A549 (cell line): Measurements from ENCODE around the gene KMO. TPM values are rescaled to one million over a fixed set of nuclear protein-coding genes. Genes with fewer than 3 reads are reported as not detected.
A peak's percentile ranks its signal among the peaks of the same experiment; 100 is the strongest.

ENCODE experiments used
- ATAC-seq, 2 experiments: fragments of 200-7000 bp in 1 of 2; fragments of >200 bp in 1 of 2; cut with Nextera tagmentation in 1 of 2; cut with Tn5 transposase in 1 of 2; 3 replicates each; pipeline versions ENCODE4 v1.8.0 to v1.9.1; 2018 to 2020; ENCODE audit warnings: mild to moderate bottlenecking in 1 of 2, moderate library complexity in 1 of 2
- CTCF ChIA-PET: fragments of 300-600 bp; sonication (Branson Sonifier 250); formaldehyde crosslinking; extraction: SDS; loops from one replicate; lab custom pipeline; 2021; ENCODE audit warnings: antibody characterized with exemption, inconsistent platforms; lab: Yijun Ruan, JAX
- POLR2A ChIA-PET: fragments of 350-600 bp; formaldehyde crosslinking; extraction: SDS; loops from one replicate; lab custom pipeline; 2021; ENCODE audit warnings: antibody characterized with exemption, inconsistent platforms; lab: Yijun Ruan, JAX
- DNase-seq, 2 experiments: peaks; one replicate each; pipeline versions ENCODE4 v3.0.0 to v3.0.0-alpha.2; 2011 to 2016; ENCODE audit warnings: low read depth in 1 of 2, low spot score in 1 of 2
- FAIRE-seq: peaks from 2 replicates; lab custom pipeline; 2011; peaks lifted over from hg19 to GRCh38; lab: Jason Lieb, UNC
- H3K27ac ChIP-seq, 2 experiments: fragments of >200 bp; sonication (Bioruptor Twin); formaldehyde crosslinking; 3 replicates each; pipeline ENCODE4 v1.5.1; 2016 to 2017
- H3K4me1 ChIP-seq: fragments of >200 bp; sonication (Bioruptor Twin); formaldehyde crosslinking; 3 replicates; pipeline ENCODE4 v1.6.1; 2016
- H3K4me2 ChIP-seq: fragments of >200 bp; sonication (Bioruptor Twin); formaldehyde crosslinking; 3 replicates; pipeline ENCODE4 v1.6.1; 2016
- H3K4me3 ChIP-seq: fragments of >200 bp; sonication (Bioruptor Twin); formaldehyde crosslinking; 3 replicates; pipeline ENCODE4 v1.5.1; 2016
- H3K9me3 ChIP-seq: fragments of >200 bp; sonication (Bioruptor Twin); formaldehyde crosslinking; 3 replicates; pipeline ENCODE4 v1.6.1; 2016
- BCL3 ChIP-seq: fragments of >200 bp; sonication (Bioruptor Twin); formaldehyde crosslinking; IDR thresholded peaks from 3 replicates; pipeline ENCODE4 v1.6.1; 2016
- BHLHE40 ChIP-seq: IDR thresholded peaks from 2 replicates; pipeline ENCODE4 v1.6.1; 2012; ENCODE audit warnings: low read depth, low read length, inconsistent platforms
- CEBPB ChIP-seq, 2 experiments: fragments of >200 bp in 1 of 2; sonication (Bioruptor Twin) in 1 of 2; formaldehyde crosslinking in 1 of 2; IDR thresholded peaks; 2 replicates each; pipeline ENCODE4 v1.6.1; 2012 to 2016
- CHD2 ChIP-seq: fragments of 150-350 bp; IDR thresholded peaks from 2 replicates; pipeline ENCODE4 v1.6.1; 2014; ENCODE audit warnings: low read length; ENCODE audit not compliant: partially characterized antibody
- CHD4 ChIP-seq: fragments of 200-600 bp; sonication (generic); IDR thresholded peaks from 2 replicates; pipeline ENCODE4 v1.6.1; 2016; ENCODE audit warnings: antibody characterized with exemption, mild to moderate bottlenecking, borderline replicate concordance
- E2F6 ChIP-seq: IDR thresholded peaks from 2 replicates; pipeline ENCODE4 v1.6.1; 2012; ENCODE audit warnings: low read depth, borderline replicate concordance
- EP300 ChIP-seq, 2 experiments: fragments of >200 bp; sonication (Bioruptor Twin); formaldehyde crosslinking; IDR thresholded peaks; 2 replicates in 1 of 2; 3 replicates in 1 of 2; pipeline ENCODE4 v1.6.1; 2016 to 2017
- FOSL2 ChIP-seq, 2 experiments: fragments of 450-650 bp in 1 of 2; fragments of >200 bp in 1 of 2; sonication (Bioruptor Twin) in 1 of 2; formaldehyde crosslinking; IDR thresholded peaks; 2 replicates each; pipeline versions ENCODE4 v1.5.0 to v1.6.1; 2016 to 2020; ENCODE audit warnings: mild to moderate bottlenecking in 1 of 2, moderate library complexity in 1 of 2
- GATA3 ChIP-seq: IDR thresholded peaks from 2 replicates; pipeline ENCODE4 v1.6.1; 2012; ENCODE audit warnings: borderline replicate concordance
- HES2 ChIP-seq: fragments of >200 bp; sonication (Bioruptor Twin); formaldehyde crosslinking; IDR thresholded peaks from 2 replicates; pipeline ENCODE4 v1.6.1; 2016
- HEYL ChIP-seq: fragments of 250-450 bp; sonication (Bioruptor Pico); IDR thresholded peaks from 2 replicates; pipeline ENCODE4 v1.8.0; 2021; ENCODE audit warnings: mild to moderate bottlenecking, moderate library complexity
- HOXA7 ChIP-seq: fragments of 250-450 bp; sonication (Bioruptor Pico); IDR thresholded peaks from 2 replicates; pipeline ENCODE4 v1.5.0; 2020; ENCODE audit warnings: mild to moderate bottlenecking, moderate library complexity
- HOXB5 ChIP-seq: fragments of 250-450 bp; sonication (Bioruptor Pico); IDR thresholded peaks from 2 replicates; pipeline ENCODE4 v1.5.0; 2020; ENCODE audit warnings: mild to moderate bottlenecking, moderate library complexity
- JUNB ChIP-seq: fragments of >200 bp; sonication (Bioruptor Twin); formaldehyde crosslinking; IDR thresholded peaks from 2 replicates; pipeline ENCODE4 v1.6.1; 2016
- KDM1A ChIP-seq: fragments of 200-600 bp; sonication (generic); IDR thresholded peaks from 2 replicates; pipeline ENCODE4 v1.6.1; 2016; ENCODE audit warnings: low read depth, mild to moderate bottlenecking
- MAFK ChIP-seq: fragments of 450-650 bp; IDR thresholded peaks from 2 replicates; pipeline ENCODE4 v1.6.1; 2014; ENCODE audit not compliant: partially characterized antibody
- MAX ChIP-seq: IDR thresholded peaks from 2 replicates; pipeline ENCODE4 v1.6.1; 2012
- MYC ChIP-seq: IDR thresholded peaks from 2 replicates; pipeline ENCODE4 v1.6.1; 2012; ENCODE audit warnings: mild to moderate bottlenecking, inconsistent platforms, low read length, improper control_type of control experiment, borderline replicate concordance
- NFE2L2 ChIP-seq: fragments of 150-350 bp; conservative IDR thresholded peaks from 2 replicates; pipeline ENCODE4 v1.6.1; 2014; ENCODE audit warnings: low read length
- NPAS2 ChIP-seq: fragments of 250-450 bp; sonication (Bioruptor Pico); IDR thresholded peaks from 2 replicates; pipeline ENCODE4 v1.8.0; 2022; ENCODE audit warnings: mild to moderate bottlenecking, moderate library complexity, borderline replicate concordance
- NR3C1 ChIP-seq: fragments of >200 bp; sonication (Bioruptor Twin); formaldehyde crosslinking; IDR thresholded peaks from 3 replicates; pipeline ENCODE4 v1.6.1; 2017
- PBX3 ChIP-seq: IDR thresholded peaks from 2 replicates; pipeline ENCODE4 v1.6.1; 2012
- POLR2AphosphoS2 ChIP-seq: conservative IDR thresholded peaks from 2 replicates; pipeline ENCODE4 v1.6.1; 2012; ENCODE audit warnings: low read length, improper control_type of control experiment, inconsistent platforms
- RAD21 ChIP-seq, 2 experiments: fragments of >200 bp in 1 of 2; sonication (Bioruptor Twin) in 1 of 2; formaldehyde crosslinking in 1 of 2; IDR thresholded peaks in 1 of 2; conservative IDR thresholded peaks in 1 of 2; 2 replicates in 1 of 2; 3 replicates in 1 of 2; pipeline ENCODE4 v1.6.1; 2012 to 2018; ENCODE audit warnings: inconsistent platforms in 1 of 2
- RARB ChIP-seq: fragments of 250-450 bp; sonication (Bioruptor Pico); IDR thresholded peaks from 2 replicates; pipeline ENCODE4 v1.8.0; 2021; ENCODE audit warnings: mild to moderate bottlenecking, moderate library complexity
- RNF2 ChIP-seq: fragments of 200-600 bp; sonication (generic); IDR thresholded peaks from 2 replicates; pipeline ENCODE4 v1.6.1; 2016; ENCODE audit warnings: low read depth, mild to moderate bottlenecking, antibody characterized with exemption, moderate library complexity, borderline replicate concordance
- USF2 ChIP-seq: fragments of 450-650 bp; IDR thresholded peaks from 2 replicates; pipeline ENCODE4 v1.6.1; 2014; ENCODE audit warnings: antibody characterized with exemption
- ZSCAN20 ChIP-seq: fragments of 250-450 bp; sonication (Bioruptor Pico); IDR thresholded peaks from 2 replicates; pipeline ENCODE4 v1.8.0; 2022; ENCODE audit warnings: mild to moderate bottlenecking, moderate library complexity
- WGBS: methylation state at CpG from one replicate; pipeline ENCODE4 v1.1.6; 2017; ENCODE audit errors: missing lambda C conversion rate; 5-methylcytosine and 5-hydroxymethylcytosine counted together
- polyA plus RNA-seq, 4 experiments: library from polyadenylated mRNA; depleted of rRNA in 3 of 4; stranded (reverse); fragments of >200 nt; fragmentation: RNase III in 1 of 4; extraction: RNeasy Plus Mini Kit Qiagen cat#74134 plus additional on column Dnase treatment in 1 of 4; gene quantifications; 2 replicates in 3 of 4; 3 replicates in 1 of 4; pipeline ENCODE4 v1.2.3, GENCODE V29; 2011 to 2017

Gene KMO
- polyA plus RNA-seq, 2 of the 4 experiments (the other 2 are of a cell fraction): 0.35 to 0.47 TPM

GRCh38 chr1:241641773-241642592, 109.8 kb downstream of the KMO start:
- ATAC-seq (peak in 1 of 2 experiments; percentile 45; a peak in 3 of 6 replicates), DNase-seq (peak; percentile 59 to 90), FAIRE-seq (peak; percentile 36)
- peak overlapping the region; percentile 75 for H3K4me2 ChIP-seq
- CTCF ChIA-PET: interaction anchor here (0.7 to 2.3 kb wide), 6 partner anchors 11 to 37 kb away, joined by 3 to 11 read pairs (median 3); no protein-coding TSS in a partner anchor
- H3K9me3 ChIP-seq: no peaks in the 10 kb centered on the region; the same call in 1 of the 3 replicates
- no peak overlapping the region; the same call in 2 of the 3 replicates for H3K4me3 ChIP-seq
- WGBS: 28% methylated on average over 12 of the region's 12 CpGs
- peaks cover 32% of the 10 kb centered on the region for H3K4me1 ChIP-seq
- POLR2A ChIA-PET: interaction anchor here (1.8 kb wide), 1 partner anchor 30 kb away, joined by 7 read pairs; no protein-coding TSS in a partner anchor
- H3K27ac ChIP-seq: peak overlapping the region; percentile 89 to 98
- TF ChIP-seq HES2: peak; percentile 56; the same call in 1 of the 2 replicates
- TF ChIP-seq CHD2: no peak
- TF ChIP-seq GATA3: peak; percentile 77; the same call in 1 of the 2 replicates
- no peak for TF ChIP-seq HOXA7 (CRISPR knock-in tag)
- no peak for TF ChIP-seq CHD4
- TF ChIP-seq E2F6: no peak
- 0 out of 2 replicates have a peak, but pooled peaks have one; percentile 9 for TF ChIP-seq ZSCAN20
- peak; percentile 59; the same call in 1 of the 2 replicates for TF ChIP-seq FOSL2 (IDR thresholded peaks at IDR 0.05)
- TF ChIP-seq FOSL2 (CRISPR knock-in tag; IDR thresholded peaks at IDR 0.05): peak; percentile 87
- TF ChIP-seq NFE2L2: peak; percentile 80
- peak in 1 of 2 experiments; percentile 15; a peak in 1 of 5 replicates for TF ChIP-seq RAD21 (conservative IDR thresholded peaks at IDR 0.05 in 1 of 2, IDR thresholded peaks at IDR 0.05 in 1 of 2)
- no peak for TF ChIP-seq BHLHE40
- peak; percentile 56 to 62; a peak in 2 of 5 replicates for TF ChIP-seq EP300 (IDR thresholded peaks at IDR 0.05)
- TF ChIP-seq NPAS2 (CRISPR knock-in tag): no peak
- TF ChIP-seq JUNB: peak; percentile 69
- TF ChIP-seq MAX: peak; percentile 66; the same call in 1 of the 2 replicates
- peak; percentile 76; the same call in 1 of the 2 replicates for TF ChIP-seq HOXB5 (CRISPR knock-in tag)
- peak; percentile 56 to 84; a peak in 3 of 4 replicates for TF ChIP-seq CEBPB (IDR thresholded peaks at IDR 0.05)
- TF ChIP-seq MAFK: peak; percentile 93
- no peak for TF ChIP-seq RNF2
- peak; percentile 36; the same call in 1 of the 3 replicates for TF ChIP-seq BCL3

- ATAC-seq: no peak
- 61% methylated on average over 1 of the region's 1 CpG for WGBS
- H3K4me1 ChIP-seq: peaks cover 26% of the 10 kb centered on the region
- POLR2A ChIA-PET: no interaction called here
- CTCF ChIA-PET: interaction anchor here (0.6 to 1.0 kb wide), 3 partner anchors 10 to 192 kb away, joined by 3 read pairs; no protein-coding TSS in a partner anchor
- no peak for FAIRE-seq
- no peaks in the 10 kb centered on the region; the same call in 1 of the 3 replicates for H3K9me3 ChIP-seq
- peak overlapping the region; percentile 89 to 98 for H3K27ac ChIP-seq
- no peak for TF ChIP-seq HEYL (CRISPR knock-in tag)
- no peak for TF ChIP-seq NR3C1
- TF ChIP-seq USF2: no peak
- TF ChIP-seq BHLHE40: no peak
- TF ChIP-seq KDM1A: no peak
- TF ChIP-seq JUNB: no peak
- TF ChIP-seq RARB: no peak
- no peak for TF ChIP-seq MYC
- TF ChIP-seq E2F6: no peak
- TF ChIP-seq PBX3: no peak
- TF ChIP-seq MAFK: no peak
- no peak for TF ChIP-seq POLR2AphosphoS2
- no peak for TF ChIP-seq BCL3
- no peak for TF ChIP-seq MAX
- H3K4me3 ChIP-seq: no peak overlapping the region; the same call in 2 of the 3 replicates
- DNase-seq: no peak
- peak overlapping the region; percentile 75 for H3K4me2 ChIP-seq
Measured at GRCh38 chr1:241642593-241642944, 110.4 kb downstream of the KMO start.
